Lower lobe of right lung (tissue), 2 donors: ENCODE measurements around the gene SCO1. TPM values are rescaled to one million over a fixed set of nuclear protein-coding genes. Genes with fewer than 3 reads are reported as not detected.

Experiments used
- ATAC-seq, 2 donors: fragments of 200-7000 bp; cut with Tn5 transposase; one replicate each; pipeline ENCODE4 v1.9.1; 2020 to 2022; ENCODE audit warnings: mild to moderate bottlenecking in 2 of 2, moderate library complexity in 2 of 2
- DNase-seq: peaks from one replicate; pipeline ENCODE4 v3.0.0-alpha.2; 2020
- H3K27ac ChIP-seq: fragments of 200-600 bp; one replicate; pipeline ENCODE4 v1.8.0; 2022
- H3K27me3 ChIP-seq: fragments of 200-600 bp; one replicate; pipeline ENCODE4 v1.8.0; 2022; ENCODE audit warnings: low read depth
- H3K36me3 ChIP-seq: fragments of 200-600 bp; one replicate; pipeline ENCODE4 v1.8.0; 2022; ENCODE audit warnings: mild to moderate bottlenecking
- H3K4me1 ChIP-seq: fragments of 200-600 bp; one replicate; pipeline ENCODE4 v1.8.0; 2022
- H3K4me3 ChIP-seq: fragments of 200-600 bp; one replicate; pipeline ENCODE4 v1.8.0; 2022; ENCODE audit warnings: mild to moderate bottlenecking
- H3K9me3 ChIP-seq: fragments of 200-600 bp; one replicate; pipeline ENCODE4 v1.8.0; 2022
- CTCF ChIP-seq: fragments of 200-600 bp; IDR thresholded peaks from one replicate; pipeline ENCODE4 v1.8.0; 2022; ENCODE audit warnings: antibody characterized with exemption, mild to moderate bottlenecking
- intact Hi-C: fragments of 100-400 bp; cut with DNase I; formaldehyde crosslinking; loops from one replicate; pipeline ENCODE4 v1.11.0; 2022
- total RNA-seq: library from RNA; stranded (reverse); fragmentation: NEBNext Ultra II Directional; extraction: Animal tissue kit (Norgen Biotek cat#: 25700); gene quantifications from one replicate; pipeline ENCODE4 v1.2.1, GENCODE V29; 2021
- donor health status: DM: no; HTN: yes; CAD: no; lungs with severe emphysema.

The SCO1 gene
- total RNA-seq, 1 donor from 2014 or later = 23.9 TPM

- Histone ChIP-seq H3K36me3 (no peaks in the 10 kb centered on the region), H3K4me3 (no peak overlapping the region), H3K27ac (no peak overlapping the region), H3K27me3 (peaks cover 3% of the 10 kb centered on the region), H3K9me3 (no peaks in the 10 kb centered on the region), H3K4me1 (no peaks in the 10 kb centered on the region)
- no peak for TF ChIP-seq CTCF
- ATAC-seq (no peak), DNase-seq (no peak)
- intact Hi-C loops = no loop called here
Observed at GRCh38 chr17:10624969-10625368, 72.4 kb downstream of the SCO1 start.

- DNase-seq = no peak
- Histone ChIP-seq H3K9me3 (no peaks in the 10 kb centered on the region), H3K4me1 (no peaks in the 10 kb centered on the region), H3K27me3 (peaks cover 3% of the 10 kb centered on the region), H3K4me3 (no peak overlapping the region), H3K27ac (no peak overlapping the region), H3K36me3 (no peaks in the 10 kb centered on the region)
- TF ChIP-seq CTCF = no peak
- intact Hi-C loops = no loop called here
- ATAC-seq = no peak
Observed at GRCh38 chr17:10623737-10624338, 73.5 kb downstream of the SCO1 start.

- intact Hi-C loops = no loop called here
- Histone ChIP-seq H3K27ac (no peak overlapping the region), H3K9me3 (no peaks in the 10 kb centered on the region), H3K36me3 (no peaks in the 10 kb centered on the region), H3K4me1 (no peaks in the 10 kb centered on the region), H3K4me3 (no peak overlapping the region), H3K27me3 (peaks cover 3% of the 10 kb centered on the region)
- ATAC-seq (no peak), DNase-seq (no peak)
- TF ChIP-seq CTCF = no peak
Observed at GRCh38 chr17:10622617-10623485, 74.5 kb downstream of the SCO1 start.

Other genes starting within 250 kb of the SCO1 start
- gene MYH4, start 228.0 kb downstream of the SCO1 start, total RNA-seq = not detected
- gene MYH1, start 179.0 kb downstream of the SCO1 start, total RNA-seq = not detected
- 0.06 TPM for gene MYH2, start 147.9 kb downstream of the SCO1 start, total RNA-seq
- 1.2 TPM for gene MYH3, start 40.2 kb downstream of the SCO1 start, total RNA-seq
- 9.4 TPM for gene ADPRM, start 61 bp upstream of the SCO1 start, total RNA-seq
- 10.8 TPM for gene TMEM220, start 32.5 kb upstream of the SCO1 start, total RNA-seq
- not detected for gene TMEM238L, start 106.6 kb upstream of the SCO1 start, total RNA-seq
- gene PIRT, start 140.6 kb upstream of the SCO1 start, total RNA-seq = not detected